ENCODE data around the gene MICA.

MICA gene

GRCh38 chr6:31357886-31358285 lies 45.5 kb upstream of the MICA start:
- H3K27ac ChIP-seq (ENCODE audit: insufficient read depth in 1 of 2, low read depth in 1 of 2, low read length in 2 of 2, poor library complexity in 1 of 2, severe bottlenecking in 2 of 2): peak overlapping the region in 1 of 2 experiments; percentile 92
- no peaks in the 10 kb centered on the region for H3K27me3 ChIP-seq (replicated peaks in 2 of 5; ENCODE audit: control insufficient read depth in 4 of 5, insufficient read depth in 5 of 5, low read length in 4 of 5)
- H3K4me1 ChIP-seq (ENCODE audit: control extremely low read depth in 1 of 4, control insufficient read depth in 4 of 4, insufficient read depth in 4 of 4, low read length in 3 of 4): peaks cover 4 to 37% (median 19%) of the 10 kb centered on the region in 4 experiments
- peaks cover 4 to 27% (median 21%) of the 10 kb centered on the region in 4 experiments for H3K36me3 ChIP-seq (ENCODE audit: control insufficient read depth in 4 of 4, insufficient read depth in 4 of 4, low read length in 3 of 4)
- H3K9me3 ChIP-seq (ENCODE audit: control extremely low read depth in 1 of 5, control insufficient read depth in 4 of 5, insufficient read depth in 2 of 5, low read depth in 1 of 5, low read length in 4 of 5): no peaks in the 10 kb centered on the region
- no peak for DNase-seq
- CTCF ChIA-PET: interaction anchor here (0.7 kb wide), 1 partner anchor 18 kb away, joined by 3 read pairs; no protein-coding TSS in a partner anchor
- peak overlapping the region in 5 of 7 experiments; percentile 31 to 87 (median 78) for H3K4me3 ChIP-seq (ENCODE audit: control insufficient read depth in 1 of 7, extremely low read depth in 1 of 7, insufficient read depth in 4 of 7, low read depth in 2 of 7, low read length in 6 of 7)
- POLR2A ChIA-PET: interaction anchor here (1.1 kb wide), 1 partner anchor 86 kb away, joined by 4 read pairs; the partner anchor contains the start of gene HLA-C
- WGBS (ENCODE audit: insufficient coverage): 30% methylated on average over 1 of the region's 6 CpGs

GRCh38 chr6:31358302-31358701 lies 45.1 kb upstream of the MICA start:
- Histone ChIP-seq H3K4me3 (ENCODE audit: control insufficient read depth in 1 of 7, extremely low read depth in 1 of 7, insufficient read depth in 4 of 7, low read depth in 2 of 7, low read length in 6 of 7) (peak overlapping the region in 3 of 7 experiments; percentile 78 to 87 (median 80)), H3K36me3 (ENCODE audit: control insufficient read depth in 4 of 4, insufficient read depth in 4 of 4, low read length in 3 of 4) (peaks cover 4 to 25% (median 20%) of the 10 kb centered on the region in 4 experiments), H3K9me3 (ENCODE audit: control extremely low read depth in 1 of 5, control insufficient read depth in 4 of 5, insufficient read depth in 2 of 5, low read depth in 1 of 5, low read length in 4 of 5) (no peaks in the 10 kb centered on the region), H3K4me1 (ENCODE audit: control extremely low read depth in 1 of 4, control insufficient read depth in 4 of 4, insufficient read depth in 4 of 4, low read length in 3 of 4) (peaks cover 4 to 37% (median 19%) of the 10 kb centered on the region in 4 experiments), H3K27me3 (replicated peaks in 2 of 5; ENCODE audit: control insufficient read depth in 4 of 5, insufficient read depth in 5 of 5, low read length in 4 of 5) (no peaks in the 10 kb centered on the region), H3K27ac (ENCODE audit: insufficient read depth in 1 of 2, low read depth in 1 of 2, low read length in 2 of 2, poor library complexity in 1 of 2, severe bottlenecking in 2 of 2) (peak overlapping the region in 1 of 2 experiments; percentile 92)
- WGBS (ENCODE audit: insufficient coverage): 25% methylated on average over 2 of the region's 4 CpGs
- ChIA-PET POLR2A (no interaction called here), CTCF (no interaction called here)
- DNase-seq: no peak

DNA sequence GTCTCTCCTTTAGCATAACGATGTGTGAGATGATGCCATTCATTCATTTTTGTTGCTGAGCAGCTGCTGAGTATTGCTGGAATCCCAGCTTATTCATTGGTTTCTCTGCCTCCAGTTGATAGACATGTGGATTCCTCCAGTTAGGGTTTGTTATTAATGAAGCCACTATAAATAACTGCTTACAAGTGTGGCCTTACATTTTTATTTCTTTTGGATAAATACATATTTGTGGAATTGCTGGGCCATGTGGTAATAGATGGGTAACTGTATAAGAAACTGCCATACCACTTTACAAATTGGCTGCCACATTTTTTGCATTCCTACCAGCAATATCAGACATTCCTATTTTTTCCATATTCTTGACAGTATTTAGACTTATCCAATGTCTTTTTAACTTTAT lies 43.8 kb upstream of the MICA start:
- WGBS (ENCODE audit: insufficient coverage): 100% methylated on average over 1 of the region's 1 CpG
- H3K27me3 ChIP-seq (replicated peaks in 2 of 5; ENCODE audit: control insufficient read depth in 4 of 5, insufficient read depth in 5 of 5, low read length in 4 of 5): no peaks in the 10 kb centered on the region
- H3K27ac ChIP-seq (ENCODE audit: insufficient read depth in 1 of 2, low read depth in 1 of 2, low read length in 2 of 2, poor library complexity in 1 of 2, severe bottlenecking in 2 of 2): no peak overlapping the region
- H3K4me1 ChIP-seq (ENCODE audit: control extremely low read depth in 1 of 4, control insufficient read depth in 4 of 4, insufficient read depth in 4 of 4, low read length in 3 of 4): peaks cover 4 to 31% (median 16%) of the 10 kb centered on the region in 4 experiments
- ChIA-PET POLR2A (no interaction called here), CTCF (no interaction called here)
- no peaks in the 10 kb centered on the region for H3K9me3 ChIP-seq (ENCODE audit: control extremely low read depth in 1 of 5, control insufficient read depth in 4 of 5, insufficient read depth in 2 of 5, low read depth in 1 of 5, low read length in 4 of 5)
- no peak overlapping the region for H3K4me3 ChIP-seq (ENCODE audit: control insufficient read depth in 1 of 7, extremely low read depth in 1 of 7, insufficient read depth in 4 of 7, low read depth in 2 of 7, low read length in 6 of 7)
- no peak for DNase-seq
- H3K36me3 ChIP-seq (ENCODE audit: control insufficient read depth in 4 of 4, insufficient read depth in 4 of 4, low read length in 3 of 4): peaks cover 4 to 14% (median 10%) of the 10 kb centered on the region in 4 experiments

- Histone ChIP-seq H3K36me3 (ENCODE audit: control insufficient read depth in 4 of 4, insufficient read depth in 4 of 4, low read length in 3 of 4) (no peaks in the 10 kb centered on the region), H3K27ac (ENCODE audit: insufficient read depth in 1 of 2, low read depth in 1 of 2, low read length in 2 of 2, poor library complexity in 1 of 2, severe bottlenecking in 2 of 2) (no peak overlapping the region), H3K4me1 (ENCODE audit: control extremely low read depth in 1 of 4, control insufficient read depth in 4 of 4, insufficient read depth in 4 of 4, low read length in 3 of 4) (peaks cover 4 to 20% (median 9%) of the 10 kb centered on the region in 4 experiments), H3K9me3 (ENCODE audit: control extremely low read depth in 1 of 5, control insufficient read depth in 4 of 5, insufficient read depth in 2 of 5, low read depth in 1 of 5, low read length in 4 of 5) (no peaks in the 10 kb centered on the region), H3K27me3 (replicated peaks in 2 of 5; ENCODE audit: control insufficient read depth in 4 of 5, insufficient read depth in 5 of 5, low read length in 4 of 5) (peaks cover 0 to 5% (median 3%) of the 10 kb centered on the region in 5 experiments), H3K4me3 (ENCODE audit: control insufficient read depth in 1 of 7, extremely low read depth in 1 of 7, insufficient read depth in 4 of 7, low read depth in 2 of 7, low read length in 6 of 7) (no peak overlapping the region)
- 0% methylated on average over 1 of the region's 5 CpGs for whole genome bisulfite sequencing (ENCODE audit: insufficient coverage)
- no peak for DNase-seq
- ChIA-PET POLR2A (interaction anchor here (0.7 kb wide), 1 partner anchor 89 kb away, joined by 3 read pairs; no protein-coding TSS in a partner anchor), CTCF (interaction anchor here (0.6 to 1.3 kb wide), 2 partner anchors 14 to 165 kb away, joined by 3 read pairs; no protein-coding TSS in a partner anchor)
Observed at GRCh38 chr6:31362751-31363150, 40.6 kb upstream of the MICA start.

DNA sequence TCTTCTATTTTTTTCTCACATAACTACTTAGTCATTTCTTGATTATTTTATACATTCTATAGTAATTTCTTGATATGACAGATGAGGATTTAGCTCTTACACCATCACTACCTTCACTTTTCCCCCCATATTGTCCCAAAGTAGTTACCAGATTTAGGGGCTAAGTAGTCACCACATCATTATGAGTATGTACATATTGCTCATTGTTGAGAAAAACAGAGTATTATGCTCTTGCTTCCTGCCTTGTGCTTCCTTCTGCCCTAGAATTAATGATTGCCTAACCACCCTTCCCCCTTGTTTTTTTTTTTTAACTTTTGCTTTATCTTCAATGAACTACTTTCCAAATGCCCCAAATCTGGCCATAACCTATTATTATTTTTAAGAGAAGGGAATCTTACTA lies 39.6 kb upstream of the MICA start:
- peak in 2 of 3 donors; percentile 17 to 22 for DNase-seq
- ChIA-PET CTCF (interaction anchor here (0.7 to 2.2 kb wide), 6 partner anchors 17 to 170 kb away, joined by 3 to 11 read pairs (median 4); no protein-coding TSS in a partner anchor), POLR2A (no interaction called here)
- H3K36me3 ChIP-seq (ENCODE audit: control insufficient read depth in 4 of 4, insufficient read depth in 4 of 4, low read length in 3 of 4): no peaks in the 10 kb centered on the region
- H3K9me3 ChIP-seq (ENCODE audit: control extremely low read depth in 1 of 5, control insufficient read depth in 4 of 5, insufficient read depth in 2 of 5, low read depth in 1 of 5, low read length in 4 of 5): no peaks in the 10 kb centered on the region
- peaks cover 0 to 9% (median 7%) of the 10 kb centered on the region in 4 experiments for H3K4me1 ChIP-seq (ENCODE audit: control extremely low read depth in 1 of 4, control insufficient read depth in 4 of 4, insufficient read depth in 4 of 4, low read length in 3 of 4)
- H3K4me3 ChIP-seq (ENCODE audit: control insufficient read depth in 1 of 7, extremely low read depth in 1 of 7, insufficient read depth in 4 of 7, low read depth in 2 of 7, low read length in 6 of 7): no peak overlapping the region
- H3K27me3 ChIP-seq (replicated peaks in 2 of 5; ENCODE audit: control insufficient read depth in 4 of 5, insufficient read depth in 5 of 5, low read length in 4 of 5): peaks cover 0 to 5% (median 3%) of the 10 kb centered on the region in 5 experiments
- H3K27ac ChIP-seq (ENCODE audit: insufficient read depth in 1 of 2, low read depth in 1 of 2, low read length in 2 of 2, poor library complexity in 1 of 2, severe bottlenecking in 2 of 2): no peak overlapping the region

DNA sequence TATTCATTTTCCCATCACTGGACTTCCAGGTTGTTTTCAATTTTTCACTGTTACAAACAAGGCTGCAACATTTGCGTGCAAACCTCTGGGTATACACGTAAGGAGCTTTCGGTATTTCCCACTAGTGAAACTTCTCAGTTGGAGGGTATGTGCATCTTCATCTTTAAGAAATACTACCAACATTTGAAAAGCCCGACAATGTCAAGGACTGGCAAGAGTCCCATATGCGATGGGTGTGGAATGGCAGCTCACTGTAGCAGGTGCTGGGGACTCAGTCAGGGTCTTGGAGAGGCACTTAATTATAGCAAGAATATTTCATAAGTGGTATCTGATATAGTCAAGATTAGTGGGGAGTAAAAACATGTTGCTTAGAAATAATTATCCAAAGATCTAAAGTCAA lies 37.5 kb upstream of the MICA start:
- CTCF ChIA-PET: interaction anchor here (0.7 to 3.5 kb wide), 22 partner anchors 11 to 236 kb away, joined by 3 to 34 read pairs (median 4); partner anchors contain the start of gene MCCD1
- H3K4me3 ChIP-seq (ENCODE audit: control insufficient read depth in 1 of 7, extremely low read depth in 1 of 7, insufficient read depth in 4 of 7, low read depth in 2 of 7, low read length in 6 of 7): no peak overlapping the region
- 100% methylated on average over 4 of the region's 5 CpGs for WGBS (ENCODE audit: insufficient coverage)
- DNase-seq: no peak
- POLR2A ChIA-PET: interaction anchor here (0.6 kb wide), 1 partner anchor 638 kb away, joined by 4 read pairs; no protein-coding TSS in a partner anchor
- no peak overlapping the region for H3K27ac ChIP-seq (ENCODE audit: insufficient read depth in 1 of 2, low read depth in 1 of 2, low read length in 2 of 2, poor library complexity in 1 of 2, severe bottlenecking in 2 of 2)
- no peaks in the 10 kb centered on the region for H3K9me3 ChIP-seq (ENCODE audit: control extremely low read depth in 1 of 5, control insufficient read depth in 4 of 5, insufficient read depth in 2 of 5, low read depth in 1 of 5, low read length in 4 of 5)
- no peaks in the 10 kb centered on the region for H3K36me3 ChIP-seq (ENCODE audit: control insufficient read depth in 4 of 4, insufficient read depth in 4 of 4, low read length in 3 of 4)
- peaks cover 0 to 5% (median 3%) of the 10 kb centered on the region in 5 experiments for H3K27me3 ChIP-seq (replicated peaks in 2 of 5; ENCODE audit: control insufficient read depth in 4 of 5, insufficient read depth in 5 of 5, low read length in 4 of 5)
- peaks cover 0 to 8% (median 7%) of the 10 kb centered on the region in 4 experiments for H3K4me1 ChIP-seq (ENCODE audit: control extremely low read depth in 1 of 4, control insufficient read depth in 4 of 4, insufficient read depth in 4 of 4, low read length in 3 of 4)

All from common myeloid progenitor, CD34-positive (primary cell).